H1 (cell line): ENCODE results near the gene ZBTB48. TPM values are rescaled to one million over a fixed set of nuclear protein-coding genes. Genes with fewer than 3 reads are reported as not detected.

ENCODE experiments used
- CTCF ChIA-PET: fragments of 300-600 bp; sonication (Branson Sonifier 250); formaldehyde crosslinking; loops from one replicate; lab custom pipeline; 2021; ENCODE audit not compliant: partially characterized antibody; lab: Charles Lee
- POLR2A ChIA-PET: fragments of 300-600 bp; sonication (Branson Sonifier 250); formaldehyde crosslinking; loops from one replicate; lab custom pipeline; 2021; ENCODE audit warnings: inconsistent platforms; ENCODE audit not compliant: partially characterized antibody; lab: Charles Lee
- DNase-seq, 2 experiments: peaks; one replicate each; pipeline versions ENCODE4 v3.0.0 to v3.0.0-alpha.2; 2010 to 2022; ENCODE audit warnings: low spot score in 2 of 2, low read depth in 1 of 2, mixed read lengths in 1 of 2
- FAIRE-seq: peaks from 2 replicates; lab custom pipeline; 2011; peaks lifted over from hg19 to GRCh38; lab: Jason Lieb, UNC
- H2AFZ ChIP-seq: 2 replicates; pipeline ENCODE4 v1.8.1; 2012; ENCODE audit warnings: low read length, inconsistent platforms
- H2AK5ac ChIP-seq: 2 replicates; pipeline ENCODE4 v1.6.1; 2013; ENCODE audit warnings: low read depth, low read length
- H2BK120ac ChIP-seq: replicated peaks from 2 replicates; pipeline ENCODE3; 2013; ENCODE audit warnings: low read depth, low read length, inconsistent platforms
- H2BK12ac ChIP-seq: 2 replicates; pipeline ENCODE4 v1.6.1; 2013; ENCODE audit warnings: low read depth, low read length
- H2BK15ac ChIP-seq: 2 replicates; pipeline ENCODE4 v1.6.1; 2013; ENCODE audit warnings: low read length
- H2BK20ac ChIP-seq: 2 replicates; pipeline ENCODE4 v1.6.1; 2013; ENCODE audit warnings: low read length
- H2BK5ac ChIP-seq: 2 replicates; pipeline ENCODE4 v1.6.1; 2013; ENCODE audit warnings: low read depth, low read length
- H3K14ac ChIP-seq: 2 replicates; pipeline ENCODE4 v1.6.1; 2013; ENCODE audit warnings: inconsistent platforms; ENCODE audit not compliant: insufficient read length
- H3K18ac ChIP-seq: 2 replicates; pipeline ENCODE4 v1.6.1; 2013; ENCODE audit warnings: low read length; ENCODE audit errors: extremely low read depth
- H3K23ac ChIP-seq: 2 replicates; pipeline ENCODE4 v1.6.1; 2013; ENCODE audit warnings: inconsistent platforms; ENCODE audit not compliant: insufficient read length
- H3K23me2 ChIP-seq: 2 replicates; pipeline ENCODE4 v1.6.1; 2013; ENCODE audit warnings: low read depth, low read length
- H3K27ac ChIP-seq: 2 replicates; pipeline ENCODE4 v1.6.1; 2011; ENCODE audit warnings: low read depth, low read length, inconsistent platforms
- H3K27me3 ChIP-seq, 4 experiments: replicated peaks in 1 of 4; 1 replicate in 1 of 4; 2 replicates in 3 of 4; pipeline versions ENCODE4 v1.6.1 to v1.8.1; 2011 to 2013; ENCODE audit warnings: low read length in 3 of 4, mild to moderate bottlenecking in 3 of 4, inconsistent platforms in 2 of 4, mixed read lengths in 2 of 4, moderate library complexity in 1 of 4; ENCODE audit not compliant: control insufficient read depth in 3 of 4, insufficient read depth in 3 of 4; ENCODE audit errors: extremely low read depth in 1 of 4
- H3K36me3 ChIP-seq, 4 experiments: 2 replicates each; pipeline versions ENCODE4 v1.6.1 to v1.8.1; 2011 to 2013; ENCODE audit warnings: mild to moderate bottlenecking in 4 of 4, low read length in 3 of 4, moderate library complexity in 2 of 4, control low read depth in 1 of 4, inconsistent platforms in 1 of 4; ENCODE audit not compliant: insufficient read depth in 4 of 4, control insufficient read depth in 2 of 4
- H3K4ac ChIP-seq: replicated peaks from 2 replicates; pipeline ENCODE3; 2013; ENCODE audit warnings: low read length, low read depth, mixed read lengths, inconsistent platforms; ENCODE audit not compliant: insufficient read length
- H3K4me1 ChIP-seq, 4 experiments: replicated peaks in 1 of 4; 1 replicate in 1 of 4; 2 replicates in 3 of 4; pipeline versions ENCODE4 v1.6.1 to v1.8.1; 2011 to 2013; ENCODE audit warnings: low read length in 3 of 4, inconsistent platforms in 2 of 4, mixed read lengths in 1 of 4; ENCODE audit not compliant: insufficient read depth in 4 of 4, control insufficient read depth in 3 of 4
- H3K4me2 ChIP-seq, 2 experiments: 2 replicates each; pipeline versions ENCODE4 v1.6.1 to v1.8.1; 2011 to 2013; ENCODE audit warnings: low read depth in 2 of 2, low read length in 2 of 2, control low read depth in 1 of 2, inconsistent platforms in 1 of 2, mild to moderate bottlenecking in 1 of 2; ENCODE audit not compliant: insufficient read depth in 1 of 2
- H3K4me3 ChIP-seq, 4 experiments: fragments of 200-600, 300-600 bp in 1 of 4; sonication (generic), shearing (Covaris generic), sonication (Bioruptor Twin) in 1 of 4; 2 replicates each; pipeline versions ENCODE4 v1.5.1 to v1.8.1; 2011 to 2016; ENCODE audit warnings: low read length in 4 of 4, low read depth in 3 of 4, control low read depth in 2 of 4, inconsistent platforms in 2 of 4, mild to moderate bottlenecking in 2 of 4, mixed read lengths in 1 of 4, moderate library complexity in 1 of 4; ENCODE audit not compliant: insufficient read depth in 2 of 4; ENCODE audit errors: extremely low read depth in 1 of 4
- H3K56ac ChIP-seq: replicated peaks from 2 replicates; pipeline ENCODE3; 2013; ENCODE audit warnings: low read depth, mild to moderate bottlenecking, mixed read lengths, low read length, inconsistent platforms; ENCODE audit not compliant: insufficient read length
- H3K79me1 ChIP-seq: 2 replicates; pipeline ENCODE4 v1.6.1; 2013; ENCODE audit warnings: low read depth, low read length, control low read depth
- H3K79me2 ChIP-seq, 2 experiments: 2 replicates each; pipeline versions ENCODE4 v1.6.1 to v1.8.1; 2012 to 2013; ENCODE audit warnings: low read length in 2 of 2, mild to moderate bottlenecking in 2 of 2, inconsistent platforms in 1 of 2; ENCODE audit not compliant: insufficient read depth in 2 of 2, control insufficient read depth in 1 of 2
- H3K9ac ChIP-seq, 4 experiments: replicated peaks in 1 of 4; 1 replicate in 1 of 4; 2 replicates in 3 of 4; pipeline versions ENCODE4 v1.6.1 to v1.8.1; 2011 to 2013; ENCODE audit warnings: low read depth in 3 of 4, low read length in 3 of 4, control low read depth in 2 of 4, mild to moderate bottlenecking in 2 of 4, moderate library complexity in 2 of 4, inconsistent platforms in 1 of 4; ENCODE audit errors: extremely low read depth in 1 of 4
- H3K9me3 ChIP-seq, 2 experiments: 2 replicates each; pipeline versions ENCODE4 v1.6.1 to v1.8.1; 2012 to 2013; ENCODE audit warnings: mild to moderate bottlenecking in 2 of 2, moderate library complexity in 2 of 2, control low read depth in 1 of 2, inconsistent platforms in 1 of 2, low read depth in 1 of 2, low read length in 1 of 2, mixed read lengths in 1 of 2; ENCODE audit not compliant: insufficient read depth in 2 of 2
- H4K20me1 ChIP-seq, 2 experiments: replicated peaks in 1 of 2; 2 replicates each; pipeline versions ENCODE3 to v1.8.1; 2011 to 2013; ENCODE audit warnings: inconsistent platforms in 2 of 2, low read length in 2 of 2, mild to moderate bottlenecking in 1 of 2; ENCODE audit not compliant: insufficient read depth in 2 of 2, control insufficient read depth in 1 of 2
- H4K5ac ChIP-seq: 2 replicates; pipeline ENCODE4 v1.6.1; 2013; ENCODE audit warnings: low read length, low read depth, mixed read lengths, inconsistent platforms; ENCODE audit not compliant: insufficient read length
- H4K8ac ChIP-seq: 2 replicates; pipeline ENCODE4 v1.8.0; 2013; ENCODE audit warnings: mild to moderate bottlenecking, moderate library complexity, low read length, inconsistent platforms; ENCODE audit not compliant: insufficient read depth; ENCODE audit errors: extremely low read depth
- H4K91ac ChIP-seq: replicated peaks from 2 replicates; pipeline ENCODE3; 2013; ENCODE audit warnings: low read length, mixed read lengths, inconsistent platforms; ENCODE audit not compliant: insufficient read length
- ATF3 ChIP-seq: IDR thresholded peaks from 2 replicates; pipeline ENCODE4 v1.6.1; 2011; ENCODE audit warnings: low read depth, mild to moderate bottlenecking, low read length; ENCODE audit not compliant: insufficient read depth
- BCL11A ChIP-seq, 2 experiments: IDR thresholded peaks; one replicate each; pipeline ENCODE4 v1.6.1; 2011; ENCODE audit warnings: low read depth in 2 of 2, low read length in 2 of 2, mild to moderate bottlenecking in 2 of 2
- CEBPB ChIP-seq: IDR thresholded peaks from 2 replicates; pipeline ENCODE4 v1.6.1; 2012; ENCODE audit warnings: low read depth, low read length
- CHD1 ChIP-seq: IDR thresholded peaks from 2 replicates; pipeline ENCODE4 v1.6.1; 2012; ENCODE audit warnings: low read depth, low read length, improper control_type of control experiment
- CREB1 ChIP-seq: IDR thresholded peaks from 2 replicates; pipeline ENCODE4 v1.6.1; 2012; ENCODE audit warnings: inconsistent platforms
- EGR1 ChIP-seq: IDR thresholded peaks from 2 replicates; pipeline ENCODE4 v1.6.1; 2011; ENCODE audit warnings: low read depth, low read length, borderline replicate concordance
- EZH2 ChIP-seq: fragments of 200-600 bp; sonication (generic); IDR thresholded peaks from 2 replicates; pipeline ENCODE4 v1.7.1; 2012; ENCODE audit warnings: low read depth, mild to moderate bottlenecking, moderate library complexity, low read length, inconsistent platforms; ENCODE audit not compliant: severe bottlenecking
- KDM4A ChIP-seq: IDR thresholded peaks from one replicate; pipeline ENCODE4 v1.7.1; 2012; ENCODE audit warnings: low read depth, mild to moderate bottlenecking, moderate library complexity, low read length, inconsistent platforms; ENCODE audit not compliant: severe bottlenecking
- NRF1 ChIP-seq: IDR thresholded peaks from 2 replicates; pipeline ENCODE4 v1.6.1; 2011; ENCODE audit warnings: mild to moderate bottlenecking, low read depth, low read length, improper control_type of control experiment
- POLR2AphosphoS5 ChIP-seq: IDR thresholded peaks from 2 replicates; pipeline ENCODE4 v1.6.1; 2011; ENCODE audit warnings: low read depth, low read length
- RAD21 ChIP-seq, 2 experiments: IDR thresholded peaks in 1 of 2; conservative IDR thresholded peaks in 1 of 2; 2 replicates each; pipeline ENCODE4 v1.6.1; 2011; ENCODE audit warnings: low read depth in 2 of 2, low read length in 2 of 2, improper control_type of control experiment in 1 of 2, inconsistent platforms in 1 of 2, mild to moderate bottlenecking in 1 of 2, moderate library complexity in 1 of 2
- RBBP5 ChIP-seq: IDR thresholded peaks from 2 replicates; pipeline ENCODE4 v1.7.1; 2012; ENCODE audit warnings: low read depth, mild to moderate bottlenecking, inconsistent platforms, low read length, moderate library complexity, borderline replicate concordance
- SAP30 ChIP-seq: fragments of 300-600 bp; sonication (generic); IDR thresholded peaks from 2 replicates; pipeline ENCODE4 v1.7.1; 2012; ENCODE audit warnings: low read length, moderate library complexity, mild to moderate bottlenecking, inconsistent platforms; ENCODE audit not compliant: insufficient read depth, insufficient replicate concordance
- YY1 ChIP-seq: IDR thresholded peaks from 2 replicates; pipeline ENCODE4 v1.6.1; 2011; ENCODE audit warnings: low read depth, mild to moderate bottlenecking, low read length
- WGBS, 2 experiments: shearing (Covaris generic) in 1 of 2; methylation state at CpG; one replicate each; pipeline versions ENCODE4 v1.1.6 to v1.1.7; 2013 to 2015; ENCODE audit warnings: low lambda C conversion rate in 2 of 2, mixed read lengths in 2 of 2, inconsistent platforms in 1 of 2, low coverage in 1 of 2, missing lambda C conversion rate in 1 of 2; ENCODE audit not compliant: insufficient replicate concordance in 2 of 2, insufficient coverage in 1 of 2, insufficient read length in 1 of 2; ENCODE audit errors: extremely low coverage in 1 of 2, missing lambda C conversion rate in 1 of 2; 5-methylcytosine and 5-hydroxymethylcytosine counted together
- polyA plus RNA-seq, 7 experiments: library from polyadenylated mRNA; depleted of rRNA in 3 of 7; stranded (reverse) in 5 of 7; unstranded in 2 of 7; fragments of >200 nt in 5 of 7; fragments of 200-250 nt in 2 of 7; gene quantifications; 1 replicate in 5 of 7; 2 replicates in 1 of 7; 4 replicates in 1 of 7; pipeline versions ENCODE4 v1.2.1 to v1.2.3, GENCODE V29; 2011 to 2013; ENCODE audit warnings: missing spikeins in 2 of 7, mixed read lengths in 2 of 7
- total RNA-seq: library from RNA; stranded (reverse); fragmentation: NEBNext Ultra II Directional; extraction: Animal tissue kit (Norgen Biotek cat#: 25700); gene quantifications from 2 replicates; pipeline ENCODE4 v1.2.1, GENCODE V29; 2021

Gene ZBTB48
- total and polyA plus RNA-seq, 2 of the 8 experiments (the other 6 are each of a cell fraction or from before 2014, with no cell fraction given): 28.2 to 28.8 TPM

DNA sequence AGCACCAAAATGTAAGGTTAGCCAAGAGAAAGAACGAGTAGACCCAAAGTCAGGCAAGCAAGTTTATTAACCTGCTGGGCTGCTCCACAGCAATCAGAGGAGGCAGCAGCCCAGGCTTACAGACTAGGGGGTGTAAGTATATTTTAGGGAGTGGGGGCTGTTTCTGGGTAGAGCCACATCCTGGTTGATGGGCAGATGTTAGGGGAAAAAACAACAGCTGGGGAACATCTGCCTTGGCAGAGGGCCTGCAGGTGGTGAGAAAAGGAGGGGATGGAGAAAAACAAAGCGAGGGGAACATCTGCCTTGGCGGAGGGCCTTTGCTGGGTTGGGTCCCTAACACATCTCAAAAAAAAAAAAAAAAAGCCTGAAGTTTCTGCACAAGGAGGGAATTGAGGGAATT lies 9.7 kb upstream of the ZBTB48 start:
- FAIRE-seq: no peak
- CTCF ChIA-PET: interaction anchor here (1.4 to 2.3 kb wide), 3 partner anchors 9 to 76 kb away, joined by 4 to 10 read pairs (median 7); partner anchors contain the start of gene NOL9
- Histone ChIP-seq H2BK20ac (no peak overlapping the region), H3K27ac (no peak overlapping the region), H3K18ac (no peak overlapping the region), H3K14ac (no peak overlapping the region), H2BK12ac (no peak overlapping the region), H3K4ac (no peak overlapping the region), H4K8ac (no peak overlapping the region), H2BK120ac (no peak overlapping the region), H3K36me3 (no peaks in the 10 kb centered on the region), H4K20me1 (peaks cover 0 to 1% of the 10 kb centered on the region in 2 experiments), H3K23ac (no peak overlapping the region), H3K23me2 (no peaks in the 10 kb centered on the region; the same call in 1 of the 2 replicates), H3K4me1 (peaks cover 0 to 4% (median 2%) of the 10 kb centered on the region in 4 experiments; a peak in 3 of 7 replicates), H2AFZ (no peak overlapping the region), H3K27me3 (peaks cover 0 to 2% (median 0%) of the 10 kb centered on the region in 4 experiments; a peak in 1 of 7 replicates), H2BK5ac (no peak overlapping the region), H4K5ac (no peak overlapping the region), H3K9me3 (no peaks in the 10 kb centered on the region), H3K4me2 (no peak overlapping the region), H3K9ac (no peak overlapping the region), H3K4me3 (no peak overlapping the region), H3K79me2 (no peaks in the 10 kb centered on the region), H3K79me1 (no peaks in the 10 kb centered on the region), H2AK5ac (no peak overlapping the region), H2BK15ac (no peak overlapping the region), H4K91ac (no peak overlapping the region), H3K56ac (no peak overlapping the region)
- WGBS, 2 experiments: 79% methylated on average over 3 of the region's 3 CpGs; no CpG with 5 or more reads in 1 of the 2 experiments
- POLR2A ChIA-PET: interaction anchor here (0.8 to 2.4 kb wide), 2 partner anchors 11 to 34 kb away, joined by 3 to 8 read pairs; no protein-coding TSS in a partner anchor
- no peak for DNase-seq
- TF ChIP-seq BCL11A (IDR thresholded peaks at IDR 0.05; ENCODE audit: low read depth in 2 of 2, low read length in 2 of 2) (no peak), ATF3 (no peak), KDM4A (no peak), CEBPB (no peak), RAD21 (IDR thresholded peaks at IDR 0.05 in 1 of 2, conservative IDR thresholded peaks at IDR 0.05 in 1 of 2; ENCODE audit: low read depth in 2 of 2, low read length in 2 of 2) (no peak), EZH2 (no peak), POLR2AphosphoS5 (no peak), SAP30 (no peak), EGR1 (no peak), RBBP5 (no peak), NRF1 (no peak), CHD1 (no peak), CREB1 (no peak), YY1 (no peak)
